ENCODE measurements around the gene TMEM161A. TPM values are rescaled to one million over a fixed set of nuclear protein-coding genes. Genes with fewer than 3 reads are reported as not detected.

Gene TMEM161A
- total and polyA plus RNA-seq, 2 of the 13 experiments (the other 11 are each of a cell fraction or from before 2014, with no cell fraction given): 25.9 to 31.4 TPM

- TF ChIP-seq SAFB2 (CRISPR knock-in tag; IDR thresholded peaks at IDR 0.05; ENCODE audit: borderline replicate concordance, low read depth): no peak
- no peak for TF ChIP-seq ZFAT (CRISPR knock-in tag; conservative IDR thresholded peaks at IDR 0.05)
- TF ChIP-seq TEF (CRISPR knock-in tag; IDR thresholded peaks at IDR 0.05): no peak
- TF ChIP-seq ZSCAN29 (CRISPR knock-in tag; conservative IDR thresholded peaks at IDR 0.05): no peak
- no peak for TF ChIP-seq ZZZ3 (CRISPR knock-in tag; IDR thresholded peaks at IDR 0.05; ENCODE audit: borderline replicate concordance)
- TF ChIP-seq ZNF552 (CRISPR knock-in tag; IDR thresholded peaks at IDR 0.05; ENCODE audit: borderline replicate concordance): no peak
- TF ChIP-seq ZNF691 (CRISPR knock-in tag; IDR thresholded peaks at IDR 0.05; ENCODE audit: borderline replicate concordance, low read depth): no peak
- no peak for TF ChIP-seq ZNF354B (CRISPR knock-in tag; IDR thresholded peaks at IDR 0.05)
- TF ChIP-seq HOXA5 (CRISPR knock-in tag; IDR thresholded peaks at IDR 0.05): peak; percentile 48; the same call in 1 of the 2 replicates
- TF ChIP-seq ZNF205 (CRISPR knock-in tag; IDR thresholded peaks at IDR 0.05): no peak
- no peak for TF ChIP-seq PPARG (CRISPR knock-in tag; conservative IDR thresholded peaks at IDR 0.05)
- TF ChIP-seq ZBTB38 (CRISPR knock-in tag; IDR thresholded peaks at IDR 0.05): no peak
- 0 out of 2 replicates have a peak, but pooled peaks have one; percentile 57 for TF ChIP-seq ZNF33B (CRISPR knock-in tag; IDR thresholded peaks at IDR 0.05)
- no peak for TF ChIP-seq DZIP1 (CRISPR knock-in tag; IDR thresholded peaks at IDR 0.05)
- no peak for TF ChIP-seq TOPORS (CRISPR knock-in tag; IDR thresholded peaks at IDR 0.05)
- no peak; the same call in 1 of the 2 replicates for TF ChIP-seq SMAD1 (CRISPR knock-in tag; IDR thresholded peaks at IDR 0.05; ENCODE audit: borderline replicate concordance, low read depth)
- TF ChIP-seq ONECUT2 (CRISPR knock-in tag; IDR thresholded peaks at IDR 0.05): no peak
- 0 out of 2 replicates have a peak, but pooled peaks have one; percentile 60 for TF ChIP-seq POGK (CRISPR knock-in tag; conservative IDR thresholded peaks at IDR 0.05)
- TF ChIP-seq ZSCAN30 (CRISPR knock-in tag; IDR thresholded peaks at IDR 0.05): no peak
- no peak for TF ChIP-seq ZNF674 (CRISPR knock-in tag; IDR thresholded peaks at IDR 0.05; ENCODE audit: low read depth)
- no peak for TF ChIP-seq ZNF788 (CRISPR knock-in tag; IDR thresholded peaks at IDR 0.05; ENCODE audit: borderline replicate concordance)
- no peak for TF ChIP-seq HMGA1 (CRISPR knock-in tag; conservative IDR thresholded peaks at IDR 0.05)
- TF ChIP-seq RARG (CRISPR knock-in tag; IDR thresholded peaks at IDR 0.05; ENCODE audit: low read depth): no peak
Measured at GRCh38 chr19:19170053-19170872, 32.0 kb upstream of the TMEM161A start, which contains the start of gene MEF2B (continued).
